MCF 10A (cell line): ENCODE data around the gene CPTP. TPM values are rescaled to one million over a fixed set of nuclear protein-coding genes. Genes with fewer than 3 reads are reported as not detected.

Source experiments
- BruUV-seq: library from RNA; stranded (reverse); fragments of 400-500 nt; replicated peaks from 2 replicates; lab custom pipeline; 2021; lab: Mats Ljungman, UMichigan
- CTCF ChIA-PET: fragments of 300-600 bp; sonication (Branson Sonifier 250); formaldehyde crosslinking; extraction: SDS; loops from one replicate; lab custom pipeline; 2021; ENCODE audit warnings: antibody characterized with exemption, inconsistent platforms; lab: Yijun Ruan, JAX
- POLR2A ChIA-PET: fragments of 300-600, 350-650 bp; sonication (Branson Sonifier 250); formaldehyde crosslinking; extraction: SDS; loops from one replicate; lab custom pipeline; 2020; ENCODE audit warnings: antibody characterized with exemption, inconsistent platforms; lab: Yijun Ruan, JAX
- DNase-seq: peaks from one replicate; pipeline ENCODE4 v3.0.0-alpha.2; 2018; ENCODE audit not compliant: unreplicated experiment
- H3K27ac Mint-ChIP-seq: one replicate; pipeline ENCODE4 v1.8.0; 2022; ENCODE audit warnings: mild to moderate bottlenecking, low read depth, mixed read lengths; ENCODE audit not compliant: unreplicated experiment
- H3K27me3 Mint-ChIP-seq: one replicate; pipeline ENCODE4 v1.8.0; 2022; ENCODE audit warnings: mixed read lengths; ENCODE audit not compliant: insufficient read depth, unreplicated experiment
- H3K36me3 Mint-ChIP-seq: one replicate; pipeline ENCODE4 v1.8.0; 2022; ENCODE audit warnings: mild to moderate bottlenecking, moderate library complexity, mixed read lengths; ENCODE audit not compliant: insufficient read depth, unreplicated experiment
- H3K4me1 Mint-ChIP-seq: one replicate; pipeline ENCODE4 v1.8.0; 2022; ENCODE audit warnings: mixed read lengths; ENCODE audit not compliant: insufficient read depth, unreplicated experiment
- H3K4me3 Mint-ChIP-seq: one replicate; pipeline ENCODE4 v1.8.0; 2022; ENCODE audit warnings: mild to moderate bottlenecking, moderate library complexity, mixed read lengths; ENCODE audit not compliant: unreplicated experiment
- H3K9me3 Mint-ChIP-seq: one replicate; pipeline ENCODE4 v1.8.0; 2022; ENCODE audit warnings: mixed read lengths; ENCODE audit not compliant: unreplicated experiment
- intact Hi-C: fragments of 100-400 bp; cut with micrococcal nuclease; formaldehyde crosslinking; loops from 2 replicates; pipeline ENCODE4 v1.14.1; 2022
- total RNA-seq: library from RNA; stranded (reverse); gene quantifications from 2 replicates; pipeline ENCODE4 v1.2.3, GENCODE V29; 2022
- TF ChIP-seq, protein P1 (sequence below): fragments of 200-600 bp; IDR thresholded peaks from one replicate; pipeline ENCODE4 v1.8.0; 2022; ENCODE audit warnings: antibody characterized with exemption, mild to moderate bottlenecking; ENCODE audit not compliant: unreplicated experiment

The CPTP gene
- total RNA-seq, 1 experiment from 2014 or later: 21.0 TPM

DNA sequence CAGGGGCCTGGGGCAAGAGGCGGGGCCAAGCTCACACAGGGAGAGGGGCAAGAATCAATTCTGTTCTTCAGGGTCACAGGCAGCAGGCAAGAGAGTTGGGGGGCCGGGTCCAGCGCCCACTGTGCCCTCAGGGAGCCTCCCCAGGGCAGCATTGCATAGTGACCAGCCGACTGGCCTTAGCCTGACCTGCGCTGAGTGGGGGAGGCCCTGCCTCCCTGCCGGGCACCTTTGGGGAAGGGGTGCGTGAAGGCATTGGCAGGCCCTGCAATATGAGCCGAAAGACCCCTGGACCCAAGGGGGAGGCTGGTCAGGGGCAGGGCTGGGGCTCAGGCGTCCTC, 32.2 kb upstream of the CPTP start:
- POLR2A ChIA-PET: interaction anchor here (0.7 to 1.9 kb wide), 4 partner anchors 11 to 170 kb away, joined by 3 to 13 read pairs (median 7); no protein-coding TSS in a partner anchor
- H3K9me3 Mint-ChIP-seq: no peaks in the 10 kb centered on the region
- no peak overlapping the region for H3K27ac Mint-ChIP-seq
- no peaks in the 10 kb centered on the region for H3K4me1 Mint-ChIP-seq
- TF ChIP-seq, protein P1, sequence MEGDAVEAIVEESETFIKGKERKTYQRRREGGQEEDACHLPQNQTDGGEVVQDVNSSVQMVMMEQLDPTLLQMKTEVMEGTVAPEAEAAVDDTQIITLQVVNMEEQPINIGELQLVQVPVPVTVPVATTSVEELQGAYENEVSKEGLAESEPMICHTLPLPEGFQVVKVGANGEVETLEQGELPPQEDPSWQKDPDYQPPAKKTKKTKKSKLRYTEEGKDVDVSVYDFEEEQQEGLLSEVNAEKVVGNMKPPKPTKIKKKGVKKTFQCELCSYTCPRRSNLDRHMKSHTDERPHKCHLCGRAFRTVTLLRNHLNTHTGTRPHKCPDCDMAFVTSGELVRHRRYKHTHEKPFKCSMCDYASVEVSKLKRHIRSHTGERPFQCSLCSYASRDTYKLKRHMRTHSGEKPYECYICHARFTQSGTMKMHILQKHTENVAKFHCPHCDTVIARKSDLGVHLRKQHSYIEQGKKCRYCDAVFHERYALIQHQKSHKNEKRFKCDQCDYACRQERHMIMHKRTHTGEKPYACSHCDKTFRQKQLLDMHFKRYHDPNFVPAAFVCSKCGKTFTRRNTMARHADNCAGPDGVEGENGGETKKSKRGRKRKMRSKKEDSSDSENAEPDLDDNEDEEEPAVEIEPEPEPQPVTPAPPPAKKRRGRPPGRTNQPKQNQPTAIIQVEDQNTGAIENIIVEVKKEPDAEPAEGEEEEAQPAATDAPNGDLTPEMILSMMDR: no peak
- H3K4me3 Mint-ChIP-seq: no peak overlapping the region
- CTCF ChIA-PET: interaction anchor here (0.7 to 3.2 kb wide), 12 partner anchors 8 to 308 kb away, joined by 3 to 77 read pairs (median 6); partner anchors contain the start of genes B3GALT6 and SCNN1D
- no peak for DNase-seq
- BruUV-seq: no TSS peak
- H3K27me3 Mint-ChIP-seq: no peaks in the 10 kb centered on the region
- intact Hi-C loops: loop anchor here (5.0 to 10.0 kb wide), 2 partner anchors 60 to 308 kb away; partner anchors contain the start of genes B3GALT6, PERM1 and SDF4
- peaks cover 17% of the 10 kb centered on the region for H3K36me3 Mint-ChIP-seq

DNA sequence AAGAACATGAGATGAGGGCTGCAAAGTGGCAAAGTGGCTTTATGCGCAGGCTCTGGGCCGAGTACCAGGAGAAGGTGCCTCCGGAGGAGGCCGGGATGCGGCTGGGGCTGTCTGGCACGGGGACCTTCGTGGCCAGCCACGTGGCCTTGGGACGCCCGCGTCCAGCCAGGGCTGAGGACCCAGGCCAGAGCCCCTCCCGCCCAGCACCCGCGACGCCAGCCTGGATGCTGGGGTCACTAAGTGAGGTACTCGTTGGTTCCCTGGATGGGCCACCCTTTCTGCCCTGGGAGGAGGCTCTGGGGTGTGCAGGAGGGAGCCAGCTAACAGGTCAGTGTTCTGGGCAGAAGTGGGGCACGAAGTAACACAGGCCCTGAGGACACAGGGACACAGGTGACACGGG, 31.8 kb upstream of the CPTP start:
- no peak overlapping the region for H3K27ac Mint-ChIP-seq
- H3K27me3 Mint-ChIP-seq: no peaks in the 10 kb centered on the region
- no peak for DNase-seq
- BruUV-seq: no TSS peak
- ChIA-PET POLR2A (interaction anchor here (1.9 kb wide), 1 partner anchor 10 kb away, joined by 6 read pairs; no protein-coding TSS in a partner anchor), CTCF (interaction anchor here (0.6 to 3.2 kb wide), 7 partner anchors 9 to 173 kb away, joined by 3 to 77 read pairs (median 7); partner anchors contain the start of gene SCNN1D)
- no peaks in the 10 kb centered on the region for H3K4me1 Mint-ChIP-seq
- TF ChIP-seq, protein P1: no peak
- H3K9me3 Mint-ChIP-seq: no peaks in the 10 kb centered on the region
- H3K36me3 Mint-ChIP-seq: peaks cover 17% of the 10 kb centered on the region
- intact Hi-C loops: loop anchor here (5.0 to 10.0 kb wide), 2 partner anchors 61 to 308 kb away; partner anchors contain the start of genes B3GALT6, PERM1 and SDF4
- H3K4me3 Mint-ChIP-seq: no peak overlapping the region

DNA sequence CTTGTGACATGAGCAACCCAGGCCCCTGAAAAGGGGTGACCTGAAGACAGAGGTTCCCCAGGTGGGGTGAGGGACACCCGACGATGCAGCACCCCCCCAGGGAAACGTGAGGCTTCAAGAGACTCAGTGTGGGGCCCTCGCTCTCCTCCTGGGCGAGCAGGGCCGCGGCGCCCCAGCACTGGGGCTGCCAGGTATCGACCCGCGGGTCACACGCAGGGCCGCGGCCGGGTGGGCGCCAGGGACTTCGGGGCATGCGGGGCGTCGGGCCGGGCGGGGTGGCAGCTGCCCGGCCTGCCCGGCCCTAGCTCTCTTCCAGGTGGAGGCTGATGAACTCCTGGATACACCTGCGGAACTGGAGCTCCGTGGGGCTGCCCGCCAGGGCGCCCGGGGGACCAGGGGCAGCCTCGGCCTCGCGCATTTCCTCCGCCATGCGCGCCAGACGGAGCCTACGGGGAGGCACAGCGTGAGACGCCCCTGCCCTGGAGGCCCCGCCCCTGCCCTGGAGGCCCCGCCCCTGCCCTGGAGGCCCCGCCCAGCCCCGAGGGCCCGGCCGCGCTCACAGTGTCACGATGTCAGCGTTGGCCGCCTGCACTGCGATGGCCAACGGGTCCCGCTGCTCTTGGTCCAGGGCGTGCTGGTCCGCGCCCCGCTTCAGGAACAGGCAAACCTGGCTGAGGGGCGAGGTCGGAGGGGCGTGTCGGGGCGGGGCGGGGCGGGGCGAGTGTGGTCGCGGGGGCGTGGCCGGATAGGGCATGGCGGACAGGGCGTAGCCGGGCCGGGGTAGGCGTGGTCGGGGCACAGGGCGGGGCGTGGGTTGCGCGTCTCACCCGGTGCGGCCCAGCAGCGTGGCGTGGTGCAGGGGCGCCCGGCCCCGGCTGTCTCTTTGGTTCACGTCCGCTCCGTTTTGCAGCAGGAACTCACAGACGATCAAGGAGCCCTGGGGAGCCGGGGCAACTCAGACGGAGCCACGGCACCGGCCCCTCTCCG, 31.0 kb upstream of the CPTP start:
- intact Hi-C loops: loop anchor here (5.0 to 10.0 kb wide), 2 partner anchors 61 to 309 kb away; partner anchors contain the start of genes B3GALT6, PERM1 and SDF4
- Mint-ChIP-seq H3K4me1 (no peaks in the 10 kb centered on the region), H3K27me3 (no peaks in the 10 kb centered on the region), H3K9me3 (no peaks in the 10 kb centered on the region), H3K27ac (no peak overlapping the region), H3K36me3 (peaks cover 17% of the 10 kb centered on the region), H3K4me3 (no peak overlapping the region)
- ChIA-PET POLR2A (interaction anchor here (0.6 to 1.9 kb wide), 2 partner anchors 10 to 177 kb away, joined by 3 to 6 read pairs; no protein-coding TSS in a partner anchor), CTCF (interaction anchor here (0.6 to 2.1 kb wide), 4 partner anchors 8 to 134 kb away, joined by 3 to 9 read pairs (median 5); no protein-coding TSS in a partner anchor)
- DNase-seq: no peak
- TF ChIP-seq, protein P1: no peak
- BruUV-seq: no TSS peak
